HG03342 (cell line): Measurements from ENCODE around the gene XKR7.

ENCODE experiments used
- ATAC-seq: cut with Tn5 transposase; IDR thresholded peaks from one replicate; pipeline ENCODE4 v1.9.1; 2021; ENCODE audit warnings: mild to moderate bottlenecking, moderate library complexity; ENCODE audit not compliant: unreplicated experiment

XKR7 gene

GRCh38 chr20:31943052-31943471, 24.9 kb upstream of the XKR7 start:
- ATAC-seq: no peak

GRCh38 chr20:31945319-31945718, 22.6 kb upstream of the XKR7 start:
- no peak for ATAC-seq

GRCh38 chr20:31945785-31946184, 22.2 kb upstream of the XKR7 start:
- ATAC-seq: no peak

- ATAC-seq: no peak
These were observed 19.9 kb upstream of the XKR7 start for GRCh38 chr20:31948008-31948407.

GRCh38 chr20:31949877-31950646, 17.9 kb upstream of the XKR7 start:
- ATAC-seq: no peak

- no peak for ATAC-seq
These were observed 16.8 kb upstream of the XKR7 start for GRCh38 chr20:31951203-31951529.

GRCh38 chr20:31951530-31952453, 16.2 kb upstream of the XKR7 start, which contains the start of gene PDRG1:
TSS of gene PDRG1 (minus strand) at chr20:31952046. CDS start at chr20:31951961, 85 bp downstream.
- ATAC-seq: peak; percentile 94

GRCh38 chr20:31953556-31954148, 14.3 kb upstream of the XKR7 start:
- no peak for ATAC-seq

- no peak for ATAC-seq
These were observed 13.5 kb upstream of the XKR7 start for GRCh38 chr20:31954500-31954899.

GRCh38 chr20:31956556-31957526, 11.1 kb upstream of the XKR7 start:
- no peak for ATAC-seq

- no peak for ATAC-seq
These were observed 5.2 kb upstream of the XKR7 start for GRCh38 chr20:31962761-31963160.

GRCh38 chr20:31963889-31964288, 4.1 kb upstream of the XKR7 start:
- ATAC-seq: no peak

GRCh38 chr20:31966991-31967655, 828 bp upstream of the XKR7 start:
- ATAC-seq: no peak

GRCh38 chr20:31968291-31969126, 558 bp downstream of the XKR7 start:
- ATAC-seq: no peak

- no peak for ATAC-seq
These were observed 2.0 kb downstream of the XKR7 start for GRCh38 chr20:31969991-31970390.

- ATAC-seq: no peak
These were observed 4.6 kb downstream of the XKR7 start for GRCh38 chr20:31972471-31973021.

- ATAC-seq: no peak
These were observed 6.3 kb downstream of the XKR7 start for GRCh38 chr20:31974296-31974695.

- no peak for ATAC-seq
These were observed 7.1 kb downstream of the XKR7 start for GRCh38 chr20:31974951-31975487.
